GM12878 (cell line): ENCODE data around the gene KLC4. TPM values are rescaled to one million over a fixed set of nuclear protein-coding genes. Genes with fewer than 3 reads are reported as not detected.
A peak's percentile ranks its signal among the peaks of the same experiment; 100 is the strongest.

Experiments
- ATAC-seq: fragments of 200-7000 bp; cut with Tn5 transposase; 3 replicates; pipeline ENCODE4 v1.9.1; 2020; ENCODE audit warnings: mild to moderate bottlenecking, moderate library complexity
- BruUV-seq: library from RNA; stranded (reverse); fragments of 400-500 nt; replicated peaks from 2 replicates; lab custom pipeline; 2021; lab: Mats Ljungman, UMichigan
- CTCF ChIA-PET: fragments of 300-600 bp; sonication (Branson Sonifier 250); formaldehyde crosslinking; extraction: SDS; loops from one replicate; lab custom pipeline; 2021; ENCODE audit warnings: inconsistent platforms; lab: Yijun Ruan, JAX
- POLR2A ChIA-PET: fragments of 350-600 bp; formaldehyde crosslinking; extraction: SDS; loops from one replicate; lab custom pipeline; 2021; ENCODE audit warnings: inconsistent platforms; lab: Charles Lee
- RAD21 ChIA-PET: fragments of 300-600 bp; sonication (Branson Sonifier 250); formaldehyde crosslinking; loops from one replicate; lab custom pipeline; 2023; ENCODE audit warnings: antibody characterized with exemption; ENCODE audit not compliant: unreplicated experiment; lab: Charles Lee
- SMC1A ChIA-PET: fragments of 300-600 bp; sonication (Branson Sonifier 250); formaldehyde crosslinking; loops from one replicate; lab custom pipeline; 2023; ENCODE audit not compliant: unreplicated experiment, uncharacterized antibody; lab: Charles Lee
- DNase-seq: peaks from one replicate; pipeline ENCODE4 v3.0.0-alpha.2; 2011; ENCODE audit warnings: low read depth, low spot score
- FAIRE-seq: peaks from 3 replicates; lab custom pipeline; 2011; peaks lifted over from hg19 to GRCh38; lab: Jason Lieb, UNC
- H2AFZ ChIP-seq: 2 replicates; pipeline ENCODE4 v1.6.0; 2011; ENCODE audit warnings: low read depth, low read length, control low read depth; ENCODE audit not compliant: control insufficient read depth
- H3K27ac ChIP-seq: 2 replicates; pipeline ENCODE4 v1.5.1; 2011; ENCODE audit warnings: control low read depth; ENCODE audit not compliant: control insufficient read depth, insufficient read depth
- H3K27me3 ChIP-seq, 2 experiments: replicated peaks in 1 of 2; 2 replicates each; pipeline versions ENCODE4 v1.6.0 to v1.6.1; 2011; ENCODE audit warnings: low read length in 1 of 2; ENCODE audit not compliant: control insufficient read depth in 2 of 2, insufficient read depth in 2 of 2
- H3K36me3 ChIP-seq, 2 experiments: 2 replicates each; pipeline ENCODE4 v1.5.1; 2011; ENCODE audit warnings: low read length in 1 of 2; ENCODE audit not compliant: control insufficient read depth in 2 of 2, insufficient read depth in 2 of 2
- H3K4me1 ChIP-seq: 2 replicates; pipeline ENCODE4 v1.6.1; 2011; ENCODE audit warnings: mild to moderate bottlenecking, low read length, moderate library complexity, mixed read lengths; ENCODE audit not compliant: control insufficient read depth, insufficient read depth
- H3K4me2 ChIP-seq: 2 replicates; pipeline ENCODE4 v1.6.0; 2011; ENCODE audit warnings: control low read depth; ENCODE audit not compliant: control insufficient read depth, insufficient read depth
- H3K4me3 ChIP-seq: fragments of 200-600 bp; sonication (generic); 2 replicates; pipeline ENCODE4 v1.5.1; 2016
- H3K79me2 ChIP-seq: 2 replicates; pipeline ENCODE4 v1.6.0; 2011; ENCODE audit warnings: low read length; ENCODE audit not compliant: control insufficient read depth, insufficient read depth
- H3K9ac ChIP-seq: 2 replicates; pipeline ENCODE4 v1.8.0; 2011; ENCODE audit warnings: low read length, control low read depth, mixed read lengths; ENCODE audit not compliant: control insufficient read depth, insufficient read depth
- H3K9me3 ChIP-seq: replicated peaks from 3 replicates; pipeline ENCODE4 v1.5.1; 2011; ENCODE audit warnings: mild to moderate bottlenecking, low read length; ENCODE audit not compliant: control insufficient read depth, insufficient read depth
- H4K20me1 ChIP-seq: 2 replicates; pipeline ENCODE4 v1.6.0; 2011; ENCODE audit not compliant: control insufficient read depth, insufficient read depth
- CHD2 ChIP-seq: IDR thresholded peaks from 2 replicates; pipeline ENCODE4 v1.6.1; 2011; ENCODE audit warnings: low read depth, low read length, improper control_type of control experiment, borderline replicate concordance
- WGBS: methylation state at CpG from one replicate; pipeline ENCODE4 v1.1.6; 2016; ENCODE audit warnings: low lambda C conversion rate; ENCODE audit not compliant: insufficient replicate concordance, insufficient coverage; ENCODE audit errors: missing lambda C conversion rate; 5-methylcytosine and 5-hydroxymethylcytosine counted together
- in situ Hi-C: fragments of 300-500 bp; cut with MboI; formaldehyde crosslinking; loops from 9 replicates; pipeline ENCODE4 v1.14.3; 2018; ENCODE audit warnings: mixed read lengths
- intact Hi-C: fragments of 100-400 bp; cut with micrococcal nuclease; formaldehyde crosslinking; loops from one replicate; pipeline ENCODE4 v1.14.2; 2022; ENCODE audit not compliant: unreplicated experiment
- polyA plus RNA-seq, 11 experiments: library from polyadenylated mRNA; depleted of rRNA in 4 of 11; unstranded in 6 of 11; stranded (reverse) in 5 of 11; fragments of >200 nt; fragmentation: Nextera tagmentation in 4 of 11; fragmentation: Illumina TruSeq in 1 of 11; extraction: Ambion mirVana in 4 of 11; extraction: Trizol in 1 of 11; gene quantifications; 1 replicate in 1 of 11; 2 replicates in 10 of 11; pipeline versions ENCODE4 v1.2.1 to v1.2.3, GENCODE V29; 2011 to 2016; ENCODE audit warnings: inconsistent platforms in 2 of 11, missing spikeins in 2 of 11, low read depth in 1 of 11
- total RNA-seq, 4 experiments: library from RNA; depleted of rRNA in 3 of 4; stranded (reverse); fragments of >200 nt in 3 of 4; fragmentation: Illumina TruSeq in 1 of 4; extraction: Trizol in 1 of 4; gene quantifications; 2 replicates each; pipeline versions ENCODE4 v1.2.1 to v1.2.3, GENCODE V29; 2013 to 2021
- TF ChIP-seq, protein P1 (sequence below): IDR thresholded peaks from 2 replicates; pipeline ENCODE4 v1.6.1; 2011; ENCODE audit warnings: borderline replicate concordance, low read depth, mild to moderate bottlenecking, moderate library complexity, mixed read lengths, low read length; ENCODE audit not compliant: insufficient read depth; ENCODE audit errors: extremely low read length
- TF ChIP-seq, protein P2 (sequence below), 3 experiments: IDR thresholded peaks in 2 of 3; conservative IDR thresholded peaks in 1 of 3; 2 replicates each; pipeline ENCODE4 v1.5.1; 2011; ENCODE audit warnings: low read depth in 3 of 3, low read length in 3 of 3, mild to moderate bottlenecking in 3 of 3, control low read depth in 2 of 3, moderate library complexity in 2 of 3, inconsistent platforms in 1 of 3, mixed read lengths in 1 of 3; ENCODE audit not compliant: control insufficient read depth in 2 of 3, insufficient read depth in 1 of 3; ENCODE audit errors: extremely low read depth in 1 of 3

The KLC4 gene
- total and polyA plus RNA-seq, 10 of the 15 experiments (the other 5 are each of a cell fraction or from before 2014, with no cell fraction given): 0.90 to 13.4 (median 6.9) TPM

DNA sequence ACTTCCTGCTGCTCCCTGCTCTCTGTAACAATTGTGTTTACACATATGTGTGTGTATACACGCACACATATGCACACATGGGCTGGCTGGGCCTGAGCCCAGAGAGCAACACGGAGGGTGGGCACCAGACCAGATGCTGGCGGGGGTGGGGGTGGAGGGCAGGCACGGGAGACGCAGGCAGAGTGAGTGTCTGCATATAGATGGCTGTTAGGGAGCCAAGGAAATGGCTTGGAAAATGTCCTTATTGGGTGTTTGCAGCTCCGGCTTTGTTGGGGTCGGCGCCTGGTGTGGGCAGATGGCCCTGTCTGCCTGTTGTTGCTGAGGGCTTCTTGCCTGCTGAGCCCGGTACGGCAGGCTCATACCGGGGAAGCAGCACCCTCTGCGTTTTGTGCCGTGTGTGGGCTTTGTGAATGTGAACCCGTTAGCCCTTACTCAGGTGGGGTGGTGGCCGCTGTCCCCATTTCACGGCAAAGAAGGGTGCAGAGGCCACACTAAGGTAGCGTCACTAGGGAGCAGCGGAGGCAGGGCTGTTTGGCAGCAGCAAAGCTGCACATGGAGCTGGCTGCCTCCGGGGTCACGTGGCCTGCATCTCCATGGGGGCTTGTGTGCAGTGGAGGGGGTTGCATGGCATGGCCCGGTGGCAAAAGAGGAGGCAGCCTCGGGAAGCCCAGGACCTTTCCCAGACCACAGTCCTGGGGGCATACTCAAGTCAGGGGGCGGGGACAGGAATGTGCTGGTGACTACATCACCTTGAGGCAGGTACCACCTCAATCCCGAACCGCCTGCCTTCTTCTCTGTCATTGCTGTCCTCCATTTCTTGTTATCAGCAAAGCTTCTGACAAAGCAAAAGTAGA lies 64.3 kb downstream of the KLC4 start:
- BruUV-seq: no TSS peak

More for the DNA sequence above, 64.3 kb downstream of the KLC4 start:
- ChIA-PET SMC1A (no interaction called here), CTCF (interaction anchor here (1.5 to 2.0 kb wide), 2 partner anchors 19 to 37 kb away, joined by 3 to 6 read pairs; no protein-coding TSS in a partner anchor), POLR2A (interaction anchor here (0.6 kb wide), 1 partner anchor 232 kb away, joined by 5 read pairs; no protein-coding TSS in a partner anchor), RAD21 (interaction anchor here (1.3 kb wide), 1 partner anchor 52 kb away, joined by 3 read pairs; no protein-coding TSS in a partner anchor)
- Histone ChIP-seq H3K9ac (no peak overlapping the region), H3K4me3 (no peak overlapping the region), H3K4me1 (no peaks in the 10 kb centered on the region), H3K36me3 (no peaks in the 10 kb centered on the region), H3K9me3 (no peaks in the 10 kb centered on the region), H4K20me1 (no peaks in the 10 kb centered on the region), H3K79me2 (no peaks in the 10 kb centered on the region), H2AFZ (no peak overlapping the region), H3K27me3 (peaks cover 0 to 1% of the 10 kb centered on the region in 2 experiments; a peak in 1 of 4 replicates), H3K4me2 (no peak overlapping the region), H3K27ac (no peak overlapping the region)
- FAIRE-seq (no peak), ATAC-seq (no peak), DNase-seq (no peak)
- WGBS: 41% methylated on average over 25 of the region's 25 CpGs
- intact Hi-C loops (no loop called here), in situ Hi-C loops (no loop called here)
- TF ChIP-seq, protein P1, sequence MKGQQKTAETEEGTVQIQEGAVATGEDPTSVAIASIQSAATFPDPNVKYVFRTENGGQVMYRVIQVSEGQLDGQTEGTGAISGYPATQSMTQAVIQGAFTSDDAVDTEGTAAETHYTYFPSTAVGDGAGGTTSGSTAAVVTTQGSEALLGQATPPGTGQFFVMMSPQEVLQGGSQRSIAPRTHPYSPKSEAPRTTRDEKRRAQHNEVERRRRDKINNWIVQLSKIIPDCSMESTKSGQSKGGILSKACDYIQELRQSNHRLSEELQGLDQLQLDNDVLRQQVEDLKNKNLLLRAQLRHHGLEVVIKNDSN: peak; percentile 12
- TF ChIP-seq, protein P2, sequence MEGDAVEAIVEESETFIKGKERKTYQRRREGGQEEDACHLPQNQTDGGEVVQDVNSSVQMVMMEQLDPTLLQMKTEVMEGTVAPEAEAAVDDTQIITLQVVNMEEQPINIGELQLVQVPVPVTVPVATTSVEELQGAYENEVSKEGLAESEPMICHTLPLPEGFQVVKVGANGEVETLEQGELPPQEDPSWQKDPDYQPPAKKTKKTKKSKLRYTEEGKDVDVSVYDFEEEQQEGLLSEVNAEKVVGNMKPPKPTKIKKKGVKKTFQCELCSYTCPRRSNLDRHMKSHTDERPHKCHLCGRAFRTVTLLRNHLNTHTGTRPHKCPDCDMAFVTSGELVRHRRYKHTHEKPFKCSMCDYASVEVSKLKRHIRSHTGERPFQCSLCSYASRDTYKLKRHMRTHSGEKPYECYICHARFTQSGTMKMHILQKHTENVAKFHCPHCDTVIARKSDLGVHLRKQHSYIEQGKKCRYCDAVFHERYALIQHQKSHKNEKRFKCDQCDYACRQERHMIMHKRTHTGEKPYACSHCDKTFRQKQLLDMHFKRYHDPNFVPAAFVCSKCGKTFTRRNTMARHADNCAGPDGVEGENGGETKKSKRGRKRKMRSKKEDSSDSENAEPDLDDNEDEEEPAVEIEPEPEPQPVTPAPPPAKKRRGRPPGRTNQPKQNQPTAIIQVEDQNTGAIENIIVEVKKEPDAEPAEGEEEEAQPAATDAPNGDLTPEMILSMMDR (IDR thresholded peaks at IDR 0.05 in 2 of 3, conservative IDR thresholded peaks at IDR 0.05 in 1 of 3; ENCODE audit: control insufficient read depth in 2 of 3, extremely low read depth in 1 of 3, insufficient read depth in 1 of 3, low read depth in 3 of 3, low read length in 3 of 3): no peak
- TF ChIP-seq CHD2: no peak
